ENCODE results near the gene MED13L.
"Not testable (repeated sequence)": the region's sequence is repeated elsewhere in the genome, so short reads cannot be mapped to it uniquely, and the experiment has no call there.

MED13L gene

DNA sequence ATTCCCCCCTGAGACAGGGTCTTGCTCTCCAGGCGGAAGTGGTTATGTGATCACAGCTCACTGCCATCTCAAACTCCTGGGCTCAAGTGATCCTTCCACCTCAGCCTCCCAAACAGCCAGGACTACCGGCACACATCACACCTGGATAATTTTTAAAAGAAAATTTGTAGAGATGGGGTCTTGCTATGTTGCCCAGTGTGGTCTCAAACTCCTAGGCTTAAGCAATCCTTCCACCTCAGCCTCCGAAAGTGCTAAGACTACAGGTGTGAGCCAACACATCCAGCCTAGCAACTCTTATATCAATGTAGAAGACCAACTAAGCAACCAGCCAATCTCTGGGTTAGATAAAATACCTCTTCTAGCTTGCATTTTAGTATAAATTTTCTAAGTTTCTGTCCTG is 297.2 kb downstream of the MED13L start:
- TF ChIP-seq, protein P1, sequence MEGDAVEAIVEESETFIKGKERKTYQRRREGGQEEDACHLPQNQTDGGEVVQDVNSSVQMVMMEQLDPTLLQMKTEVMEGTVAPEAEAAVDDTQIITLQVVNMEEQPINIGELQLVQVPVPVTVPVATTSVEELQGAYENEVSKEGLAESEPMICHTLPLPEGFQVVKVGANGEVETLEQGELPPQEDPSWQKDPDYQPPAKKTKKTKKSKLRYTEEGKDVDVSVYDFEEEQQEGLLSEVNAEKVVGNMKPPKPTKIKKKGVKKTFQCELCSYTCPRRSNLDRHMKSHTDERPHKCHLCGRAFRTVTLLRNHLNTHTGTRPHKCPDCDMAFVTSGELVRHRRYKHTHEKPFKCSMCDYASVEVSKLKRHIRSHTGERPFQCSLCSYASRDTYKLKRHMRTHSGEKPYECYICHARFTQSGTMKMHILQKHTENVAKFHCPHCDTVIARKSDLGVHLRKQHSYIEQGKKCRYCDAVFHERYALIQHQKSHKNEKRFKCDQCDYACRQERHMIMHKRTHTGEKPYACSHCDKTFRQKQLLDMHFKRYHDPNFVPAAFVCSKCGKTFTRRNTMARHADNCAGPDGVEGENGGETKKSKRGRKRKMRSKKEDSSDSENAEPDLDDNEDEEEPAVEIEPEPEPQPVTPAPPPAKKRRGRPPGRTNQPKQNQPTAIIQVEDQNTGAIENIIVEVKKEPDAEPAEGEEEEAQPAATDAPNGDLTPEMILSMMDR (IDR thresholded peaks at IDR 0.05; ENCODE audit: low read depth, low read length): no peak
- no peak for DNase-seq (ENCODE audit: extremely low read depth, low read depth)

DNA sequence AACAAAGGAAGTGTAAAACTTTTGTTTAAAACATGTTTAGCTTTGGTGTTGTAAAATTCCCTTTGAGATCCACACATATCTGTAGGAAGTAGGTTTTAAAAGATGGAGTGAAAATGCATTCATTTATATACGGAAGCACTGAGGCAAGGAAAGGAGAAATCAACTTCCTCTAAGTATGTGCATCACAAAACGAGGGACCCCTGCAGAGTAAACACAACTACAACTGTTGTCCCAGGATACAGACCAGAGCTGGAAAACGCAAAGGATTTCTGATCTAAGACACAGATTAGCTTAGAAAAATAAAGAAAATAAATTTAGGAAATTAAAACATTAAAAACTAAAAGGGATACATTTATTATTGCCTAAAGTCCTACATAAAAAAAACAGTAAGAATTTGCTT is 297.6 kb downstream of the MED13L start:
- DNase-seq (ENCODE audit: extremely low read depth, low read depth): no peak
- TF ChIP-seq, protein P1 (IDR thresholded peaks at IDR 0.05; ENCODE audit: low read depth, low read length): no peak

DNA sequence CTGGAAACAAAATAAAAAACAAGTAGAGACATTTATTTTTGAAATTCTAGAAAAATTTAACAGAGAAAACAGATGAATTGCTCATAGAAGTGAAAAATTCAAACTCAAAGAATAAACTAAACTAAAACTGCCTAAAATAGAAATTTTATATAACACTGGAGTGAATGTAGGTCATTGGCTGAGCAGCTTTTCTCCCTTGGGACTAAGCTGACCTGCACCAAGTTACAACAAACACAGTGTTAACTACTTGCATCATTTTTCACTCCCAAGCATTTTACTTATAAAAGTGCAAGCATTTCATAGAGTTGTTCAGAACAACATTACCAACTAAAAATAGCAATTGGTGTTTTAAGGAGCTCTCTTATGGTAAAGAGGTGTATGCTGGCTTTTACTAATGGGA is 298.1 kb downstream of the MED13L start:
- DNase-seq (ENCODE audit: extremely low read depth, low read depth): no peak
- TF ChIP-seq, protein P1 (IDR thresholded peaks at IDR 0.05; ENCODE audit: low read depth, low read length): no peak

DNA sequence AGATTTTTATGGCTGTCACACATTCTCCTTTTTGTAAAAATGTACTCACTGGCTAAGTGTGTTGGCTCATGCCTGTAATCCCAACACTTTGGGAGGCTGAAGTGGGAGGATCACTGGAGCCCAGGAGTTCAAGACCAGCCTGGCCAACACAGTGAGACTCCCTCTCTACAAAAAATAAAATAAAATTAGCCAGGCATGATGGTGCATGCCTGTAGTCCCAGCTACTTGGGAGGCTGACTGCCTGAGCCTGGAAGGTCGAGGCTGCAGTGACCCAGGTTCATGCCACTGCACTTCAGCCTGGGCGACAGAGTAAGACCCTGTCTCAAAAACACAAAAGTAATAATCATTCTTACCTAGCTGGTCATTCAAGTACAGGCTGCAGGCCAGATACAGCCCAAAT is 300.7 kb downstream of the MED13L start:
- DNase-seq (ENCODE audit: extremely low read depth, low read depth): not testable (repeated sequence)

- no peak for DNase-seq (ENCODE audit: extremely low read depth, low read depth)
- TF ChIP-seq, protein P1 (IDR thresholded peaks at IDR 0.05; ENCODE audit: low read depth, low read length): no peak
Observed at GRCh38 chr12:115975411-115975810, 302.1 kb downstream of the MED13L start.

DNA sequence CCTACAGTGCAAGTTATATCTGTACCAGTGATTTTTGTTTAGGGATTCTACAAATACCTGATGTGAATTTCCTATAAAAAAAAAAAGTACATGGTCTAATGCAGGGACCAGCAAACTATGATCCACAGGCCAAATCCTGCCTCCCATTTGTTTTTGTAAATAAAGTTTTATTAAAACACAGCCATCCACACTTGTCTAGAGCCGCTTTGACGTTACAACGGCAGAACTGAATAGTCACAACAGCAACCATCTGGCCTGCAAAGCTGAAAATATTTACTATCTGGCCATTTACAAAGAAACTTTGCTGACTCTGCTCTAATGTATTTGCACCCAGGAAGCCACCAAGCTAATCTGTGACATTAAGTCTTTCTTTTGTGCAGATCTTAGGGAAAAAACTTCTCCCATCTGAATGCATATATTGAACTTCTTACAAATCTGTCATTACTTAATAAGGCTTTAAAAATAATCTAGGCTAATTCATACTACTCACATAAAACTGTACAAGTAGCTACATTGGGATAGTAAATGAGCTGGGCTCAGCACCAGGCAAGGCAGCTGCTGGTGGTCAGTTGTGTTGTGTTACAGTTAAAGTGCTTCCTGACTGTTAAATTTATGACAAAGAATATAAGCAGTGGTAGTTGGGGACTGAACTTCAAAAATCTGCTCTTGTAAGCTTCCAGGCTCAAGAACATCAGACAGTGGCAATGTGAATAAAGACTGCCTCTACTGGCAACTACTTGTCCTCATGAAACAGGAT is 303.3 kb downstream of the MED13L start:
- no peak for DNase-seq (ENCODE audit: extremely low read depth, low read depth)
- TF ChIP-seq, protein P1 (IDR thresholded peaks at IDR 0.05; ENCODE audit: low read depth, low read length): no peak

- TF ChIP-seq, protein P1 (IDR thresholded peaks at IDR 0.05; ENCODE audit: low read depth, low read length): no peak
- no peak for DNase-seq (ENCODE audit: extremely low read depth, low read depth)
Observed at GRCh38 chr12:115973066-115973465, 304.4 kb downstream of the MED13L start.

DNA sequence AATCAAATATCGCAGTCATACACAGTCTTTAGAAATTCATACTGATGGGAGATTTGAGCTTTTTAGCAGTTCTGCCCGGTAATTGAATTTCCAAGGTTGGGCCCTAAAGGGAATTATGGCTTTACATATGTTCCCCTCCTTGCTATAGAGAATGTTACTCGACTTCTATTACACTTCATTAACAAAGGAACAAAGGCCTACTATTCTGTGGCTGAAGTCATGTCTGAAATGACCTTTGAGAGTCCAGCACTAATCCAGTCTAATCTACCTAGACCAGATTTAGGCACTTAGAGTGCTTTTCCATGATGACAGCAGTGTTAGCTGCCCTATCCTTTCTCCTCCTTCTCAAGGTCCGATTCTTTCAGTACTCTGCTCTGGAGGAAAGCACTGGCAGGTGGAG is 305.3 kb downstream of the MED13L start:
- DNase-seq (ENCODE audit: extremely low read depth, low read depth): no peak
- TF ChIP-seq, protein P1 (IDR thresholded peaks at IDR 0.05; ENCODE audit: low read depth, low read length): no peak
